GM23248 (cell line): Measurements from ENCODE around the gene KLHL24.

Source experiments
- EZH2 ChIP-seq: fragments of 200-600 bp; sonication (generic); IDR thresholded peaks from 2 replicates; pipeline ENCODE4 v1.6.1; 2018; ENCODE audit warnings: antibody characterized with exemption, mild to moderate bottlenecking; ENCODE audit not compliant: insufficient read depth, poor library complexity, severe bottlenecking
- EZH2phosphoT487 ChIP-seq: fragments of 200-600 bp; sonication (generic); IDR thresholded peaks from 2 replicates; pipeline ENCODE4 v1.6.1; 2018; ENCODE audit warnings: antibody characterized with exemption, moderate library complexity, mild to moderate bottlenecking, low read depth; ENCODE audit not compliant: insufficient read depth

- no peak for TF ChIP-seq EZH2
- no peak for TF ChIP-seq EZH2phosphoT487
Measured at GRCh38 chr3:183654727-183655126, 19.3 kb downstream of the KLHL24 start.
